ENCODE measurements around the gene JAKMIP1. TPM values are rescaled to one million over a fixed set of nuclear protein-coding genes. Genes with fewer than 3 reads are reported as not detected.
"Not testable (repeated sequence)": the region's sequence is repeated elsewhere in the genome, so short reads cannot be mapped to it uniquely, and the experiment has no call there.

Gene JAKMIP1
- total RNA-seq, 1 donor from 2014 or later, result 0.54 TPM

- H3K27me3 Mint-ChIP-seq (ENCODE audit: low read depth), result peaks cover 13% of the 10 kb centered on the region
- H3K36me3 Mint-ChIP-seq (ENCODE audit: low read depth), result peaks cover 2% of the 10 kb centered on the region
- H3K27ac Mint-ChIP-seq (ENCODE audit: unreplicated experiment), result peak overlapping the region; percentile 21
- H3K4me1 Mint-ChIP-seq, result peaks cover 8% of the 10 kb centered on the region
- no peak for DNase-seq (ENCODE audit: low read depth, low spot score)
- no peak overlapping the region for H3K4me3 Mint-ChIP-seq
- peaks cover 6% of the 10 kb centered on the region for H3K9me3 Mint-ChIP-seq
- TF ChIP-seq CTCF (conservative IDR thresholded peaks at IDR 0.05), result no peak
Measured at GRCh38 chr4:6147441-6147840, 52.9 kb downstream of the JAKMIP1 start.

- Mint-ChIP-seq H3K4me3 (no peak overlapping the region), H3K36me3 (ENCODE audit: low read depth) (peaks cover 2% of the 10 kb centered on the region), H3K9me3 (peaks cover 6% of the 10 kb centered on the region), H3K27ac (ENCODE audit: unreplicated experiment) (no peak overlapping the region), H3K4me1 (no peaks in the 10 kb centered on the region), H3K27me3 (ENCODE audit: low read depth) (peaks cover 3% of the 10 kb centered on the region)
- no peak for DNase-seq (ENCODE audit: low read depth, low spot score)
- no peak for TF ChIP-seq CTCF (conservative IDR thresholded peaks at IDR 0.05)
Measured at GRCh38 chr4:6143603-6144181, 56.7 kb downstream of the JAKMIP1 start.

- Mint-ChIP-seq H3K27me3 (ENCODE audit: low read depth) (peaks cover 3% of the 10 kb centered on the region), H3K9me3 (peaks cover 6% of the 10 kb centered on the region), H3K4me3 (no peak overlapping the region), H3K27ac (ENCODE audit: unreplicated experiment) (no peak overlapping the region), H3K36me3 (ENCODE audit: low read depth) (peaks cover 2% of the 10 kb centered on the region), H3K4me1 (no peaks in the 10 kb centered on the region)
- DNase-seq (ENCODE audit: low read depth, low spot score), result no peak
- no peak for TF ChIP-seq CTCF (conservative IDR thresholded peaks at IDR 0.05)
Measured at GRCh38 chr4:6142935-6143602, 57.3 kb downstream of the JAKMIP1 start.

GRCh38 chr4:6142511-6142910 is 57.8 kb downstream of the JAKMIP1 start:
- peaks cover 6% of the 10 kb centered on the region for H3K9me3 Mint-ChIP-seq
- TF ChIP-seq CTCF (conservative IDR thresholded peaks at IDR 0.05), result no peak
- no peaks in the 10 kb centered on the region for H3K4me1 Mint-ChIP-seq
- no peak overlapping the region for H3K4me3 Mint-ChIP-seq
- H3K27ac Mint-ChIP-seq (ENCODE audit: unreplicated experiment), result no peak overlapping the region
- DNase-seq (ENCODE audit: low read depth, low spot score), result no peak
- H3K27me3 Mint-ChIP-seq (ENCODE audit: low read depth), result no peaks in the 10 kb centered on the region
- peaks cover 2% of the 10 kb centered on the region for H3K36me3 Mint-ChIP-seq (ENCODE audit: low read depth)

GRCh38 chr4:6141554-6141953 is 58.8 kb downstream of the JAKMIP1 start:
- Mint-ChIP-seq H3K27ac (ENCODE audit: unreplicated experiment) (no peak overlapping the region), H3K4me1 (no peaks in the 10 kb centered on the region), H3K27me3 (ENCODE audit: low read depth) (no peaks in the 10 kb centered on the region), H3K9me3 (peaks cover 6% of the 10 kb centered on the region), H3K36me3 (ENCODE audit: low read depth) (peaks cover 2% of the 10 kb centered on the region), H3K4me3 (no peak overlapping the region)
- no peak for TF ChIP-seq CTCF (conservative IDR thresholded peaks at IDR 0.05)
- no peak for DNase-seq (ENCODE audit: low read depth, low spot score)

- H3K36me3 Mint-ChIP-seq (ENCODE audit: low read depth); H3K27ac Mint-ChIP-seq (ENCODE audit: unreplicated experiment); H3K4me3 Mint-ChIP-seq: not testable (repeated sequence)
Measured at GRCh38 chr4:6141021-6141420, 59.3 kb downstream of the JAKMIP1 start.

More at GRCh38 chr4:6141021-6141420, 59.3 kb downstream of the JAKMIP1 start:
- DNase-seq (ENCODE audit: low read depth, low spot score); H3K9me3 Mint-ChIP-seq; H3K4me1 Mint-ChIP-seq; H3K27me3 Mint-ChIP-seq (ENCODE audit: low read depth): not testable (repeated sequence)
